SIG-M5 (cell line): ENCODE measurements around the gene ARHGEF19.
"Not testable (repeated sequence)": the region's sequence is repeated elsewhere in the genome, so short reads cannot be mapped to it uniquely, and the experiment has no call there.

Source experiments
- DNase-seq: peaks from one replicate; lab custom pipeline; 2025; lab: John Stamatoyannopoulos, UW

ARHGEF19 gene

GRCh38 chr1:16204634-16205333 is 7.7 kb downstream of the ARHGEF19 start:
- no peak for DNase-seq

GRCh38 chr1:16204216-16204615 is 8.2 kb downstream of the ARHGEF19 start:
- no peak for DNase-seq

GRCh38 chr1:16203550-16203949 is 8.9 kb downstream of the ARHGEF19 start:
- no peak for DNase-seq

DNA sequence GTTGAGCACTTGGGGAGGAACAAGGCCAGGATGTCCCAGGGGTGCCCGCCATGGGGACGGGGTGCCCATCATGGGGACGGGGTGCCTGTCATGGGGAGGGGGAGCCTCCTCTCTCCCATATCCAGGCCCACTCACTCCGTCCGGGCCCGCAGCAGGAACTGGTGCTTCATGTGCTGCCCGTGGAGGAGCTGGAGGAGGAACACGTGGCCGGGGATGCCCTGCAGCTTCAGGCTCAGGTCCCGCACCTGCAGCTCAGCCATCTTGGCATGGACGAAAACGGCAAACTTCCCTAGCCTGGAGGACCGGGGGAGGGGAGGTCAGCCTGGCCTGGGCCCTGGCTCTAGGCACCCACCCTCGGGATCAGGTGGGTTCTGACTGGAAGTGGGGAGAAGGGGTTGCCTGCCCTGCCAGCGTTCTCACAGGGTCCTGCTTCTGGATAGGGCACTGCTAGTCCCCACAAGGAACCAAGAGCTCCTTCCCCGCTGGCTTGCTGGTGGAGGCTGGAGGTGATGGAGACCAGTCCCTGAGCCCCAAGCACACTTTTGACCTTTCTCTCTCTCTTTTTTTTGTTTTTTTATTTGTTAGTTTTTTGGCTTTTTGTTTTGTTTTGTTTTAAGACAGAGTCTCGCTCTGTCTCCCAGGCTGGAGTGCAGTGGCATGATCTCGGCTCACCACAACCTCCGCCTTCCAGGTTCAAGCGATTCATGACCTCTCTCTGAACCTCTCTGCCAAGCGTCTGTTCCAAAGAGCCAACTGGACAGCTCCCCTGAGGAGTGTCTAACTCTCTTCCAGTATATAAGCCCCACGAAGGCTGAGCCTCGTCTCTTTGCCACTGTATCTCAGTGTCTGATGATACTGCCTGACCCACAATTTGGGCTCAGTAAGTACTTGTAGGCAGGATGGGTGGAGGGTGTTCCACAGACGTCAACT is 9.9 kb downstream of the ARHGEF19 start:
- no peak for DNase-seq

GRCh38 chr1:16199700-16200099 is 12.8 kb downstream of the ARHGEF19 start:
- DNase-seq: no peak

DNA sequence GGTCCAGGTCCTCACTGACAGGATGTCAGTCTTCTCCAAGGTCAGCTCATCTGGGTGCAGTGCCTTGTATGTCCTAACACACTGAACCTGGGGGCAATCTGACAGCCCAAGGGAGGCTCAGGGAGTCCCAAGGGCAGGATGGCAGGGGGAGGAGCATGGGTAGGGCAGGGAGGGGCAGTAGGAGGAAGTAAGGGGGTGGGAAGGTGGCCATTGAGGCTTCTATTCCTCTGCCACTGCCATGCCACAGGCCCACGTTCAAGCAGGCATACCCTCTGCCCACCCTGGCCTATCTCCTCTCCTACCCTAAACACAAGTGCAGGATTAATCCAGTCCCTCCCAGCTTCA is 13.3 kb downstream of the ARHGEF19 start:
- DNase-seq: no peak

DNA sequence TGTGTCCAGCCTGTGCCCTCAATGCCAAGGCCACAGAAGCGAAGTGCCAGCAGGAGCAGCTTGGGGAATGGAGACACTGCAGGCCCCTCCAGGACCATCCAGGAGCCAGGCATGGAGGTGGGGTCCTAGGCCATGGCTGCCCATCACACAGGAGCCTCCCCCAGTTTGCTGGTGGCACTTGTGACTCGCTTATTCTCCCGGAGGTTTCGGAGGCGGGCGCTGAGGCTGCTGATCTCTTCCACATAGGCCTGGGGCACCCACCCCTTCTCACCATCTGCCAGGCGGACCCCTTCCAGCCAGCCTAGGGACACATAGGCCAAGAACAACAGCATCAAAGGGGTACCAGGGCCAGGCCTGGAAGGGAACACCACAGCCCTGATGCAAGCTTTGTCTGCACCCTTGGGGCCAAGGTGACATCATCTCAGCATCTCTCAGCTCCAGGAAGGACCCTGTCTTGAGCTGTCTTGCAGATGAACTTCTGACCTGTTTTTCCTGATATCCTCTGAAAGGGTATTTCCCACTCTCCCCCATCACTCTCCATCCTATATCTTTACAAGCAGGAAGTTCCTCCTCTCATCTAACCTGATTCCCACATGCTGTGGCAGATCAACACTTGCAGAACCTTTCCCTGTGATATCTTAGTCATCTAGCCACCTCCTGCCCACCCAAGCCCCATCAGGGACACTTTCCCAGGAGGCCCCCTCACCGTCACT is 13.9 kb downstream of the ARHGEF19 start:
- DNase-seq: no peak

GRCh38 chr1:16196874-16197273 is 15.6 kb downstream of the ARHGEF19 start:
- DNase-seq: no peak

- not testable (repeated sequence) for DNase-seq
Measured at GRCh38 chr1:16196139-16196538, 16.3 kb downstream of the ARHGEF19 start.

DNA sequence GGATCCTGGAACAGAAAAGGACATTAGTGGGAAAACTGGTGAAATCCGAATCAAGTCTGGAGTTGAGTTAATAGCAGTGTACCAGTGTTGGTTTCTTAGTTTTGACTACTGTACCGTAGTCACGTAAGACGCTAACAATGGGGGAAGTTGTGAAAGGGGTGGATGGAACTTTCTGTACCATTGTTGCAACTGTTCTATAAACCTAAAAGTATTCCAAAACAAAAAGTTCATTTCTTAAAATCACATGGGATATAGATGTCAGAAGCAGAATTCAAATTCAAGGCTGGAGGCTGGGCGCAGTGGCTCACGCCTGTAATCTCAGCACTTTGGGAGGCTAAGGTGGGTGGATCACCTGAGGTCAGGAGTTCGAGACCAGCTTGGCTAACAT is 16.9 kb downstream of the ARHGEF19 start:
- DNase-seq: no peak

GRCh38 chr1:16191916-16192546 is 20.4 kb downstream of the ARHGEF19 start:
- DNase-seq: no peak

GRCh38 chr1:16191309-16191708 is 21.1 kb downstream of the ARHGEF19 start:
- DNase-seq: no peak

- DNase-seq: no peak
Measured at GRCh38 chr1:16189921-16190621, 22.4 kb downstream of the ARHGEF19 start.

DNA sequence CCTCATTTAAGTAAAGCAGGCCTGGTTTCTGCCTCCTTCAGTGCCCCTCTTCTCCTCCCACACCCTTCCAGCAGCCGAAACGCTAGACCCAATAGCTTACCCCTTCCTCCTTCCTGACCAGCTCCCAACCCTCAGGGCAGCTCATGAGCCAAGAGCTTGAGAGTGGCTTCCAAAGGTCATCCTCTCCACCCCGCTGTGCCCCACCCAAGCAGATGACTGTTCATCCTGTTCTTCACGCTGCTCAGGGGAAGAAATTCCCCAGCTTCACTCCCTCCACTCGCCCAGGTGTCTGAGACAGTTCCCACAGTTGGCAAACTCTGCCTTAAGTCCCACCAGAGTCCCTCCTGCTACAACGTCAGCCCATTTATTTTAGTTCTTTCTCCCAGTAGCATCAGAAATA is 23.4 kb downstream of the ARHGEF19 start:
- no peak for DNase-seq

DNA sequence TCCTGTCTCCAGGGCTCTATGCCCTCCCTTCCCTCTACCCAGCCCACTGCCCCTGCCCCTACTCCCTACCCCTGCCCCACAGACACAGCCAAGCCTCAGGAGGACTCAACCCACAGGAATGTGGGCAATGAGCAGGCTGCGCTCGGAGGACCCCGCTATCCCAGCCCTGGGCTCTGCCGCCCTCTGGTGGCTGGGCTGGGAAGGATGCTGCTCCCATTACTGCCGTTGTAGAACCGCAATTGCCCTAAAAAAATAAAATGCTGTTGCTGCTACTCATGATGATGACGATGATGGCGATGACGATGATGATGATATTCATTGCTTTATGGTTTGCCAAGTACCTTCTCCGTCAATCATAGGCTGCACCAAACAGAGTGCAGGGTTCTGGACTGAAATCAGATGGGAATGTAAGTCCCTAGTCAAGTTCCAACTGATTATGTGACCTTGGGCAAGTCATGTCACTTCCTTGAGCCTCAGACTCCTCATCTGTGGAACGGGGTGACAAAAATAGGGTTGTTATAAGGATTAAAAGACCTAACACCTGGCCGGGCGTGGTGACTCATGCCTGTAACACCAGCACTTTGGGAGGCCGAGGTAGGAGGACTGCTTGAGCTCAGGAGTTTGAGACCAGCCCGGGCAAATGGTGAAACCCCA is 24.6 kb downstream of the ARHGEF19 start:
- no peak for DNase-seq

GRCh38 chr1:16186655-16187235 is 25.7 kb downstream of the ARHGEF19 start:
- DNase-seq: no peak

GRCh38 chr1:16184557-16185303 is 27.7 kb downstream of the ARHGEF19 start:
- no peak for DNase-seq

GRCh38 chr1:16183765-16184556 is 28.5 kb downstream of the ARHGEF19 start:
- DNase-seq: no peak

DNA sequence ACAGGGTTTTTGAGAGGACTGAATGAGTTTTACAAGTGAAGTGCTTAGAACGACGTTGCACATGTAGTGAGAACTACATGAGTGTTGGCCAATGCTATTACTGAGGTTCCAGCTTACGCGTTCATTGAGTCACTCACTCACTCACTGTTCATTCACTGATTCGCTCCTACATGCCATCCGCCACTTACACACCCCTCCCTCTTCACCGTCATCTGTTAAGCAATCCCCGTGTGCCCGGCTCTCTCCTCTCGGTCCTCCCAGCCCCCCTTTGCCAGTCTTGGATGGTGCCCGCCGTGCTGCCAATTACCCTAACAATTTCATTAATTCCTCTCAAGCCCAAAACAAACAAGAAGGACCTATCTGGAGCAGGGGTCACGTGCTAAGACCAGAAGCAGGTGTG is 29.3 kb downstream of the ARHGEF19 start:
- no peak for DNase-seq
